Measurements from ENCODE around the gene ERN2. TPM values are rescaled to one million over a fixed set of nuclear protein-coding genes. Genes with fewer than 3 reads are reported as not detected.

ERN2 gene
- total and polyA plus RNA-seq, 2 donors (not counting 1 experiment from before 2014, with no cell fraction given): 0.83 TPM; not detected in 1

GRCh38 chr16:23716484-23716883 is 3.5 kb upstream of the ERN2 start:
- TF ChIP-seq EZH2 (IDR thresholded peaks at IDR 0.05; ENCODE audit: low read length, missing control alignments) (no peak), CTCF (conservative IDR thresholded peaks at IDR 0.05 in 1 of 2, IDR thresholded peaks at IDR 0.05 in 1 of 2; ENCODE audit: low read depth in 1 of 2, low read length in 2 of 2) (no peak)
- Histone ChIP-seq H4K20me1 (ENCODE audit: control insufficient read depth, extremely low read depth, insufficient read depth, low read length) (no peaks in the 10 kb centered on the region), H3K9me3 (ENCODE audit: control insufficient read depth, insufficient read depth, low read depth, low read length) (no peaks in the 10 kb centered on the region), H3K79me2 (ENCODE audit: control insufficient read depth, insufficient read depth, low read length) (no peaks in the 10 kb centered on the region), H3K27ac (ENCODE audit: insufficient read depth, low read length) (no peak overlapping the region), H3K27me3 (ENCODE audit: control insufficient read depth, insufficient read depth, low read length) (peaks cover 17% of the 10 kb centered on the region), H3K4me2 (ENCODE audit: extremely low read depth, insufficient read depth, low read length) (no peak overlapping the region), H3K9ac (ENCODE audit: insufficient read depth, low read length) (no peak overlapping the region), H2AFZ (ENCODE audit: low read length) (no peak overlapping the region), H3K36me3 (ENCODE audit: control insufficient read depth, insufficient read depth, low read length) (no peaks in the 10 kb centered on the region), H3K4me1 (ENCODE audit: control insufficient read depth, extremely low read depth, insufficient read depth, low read length) (no peaks in the 10 kb centered on the region), H3K4me3 (replicated peaks in 1 of 4; ENCODE audit: control extremely low read depth in 1 of 4, insufficient read depth in 1 of 4, low read depth in 3 of 4, low read length in 4 of 4) (no peak overlapping the region)
- DNase-seq (ENCODE audit: low read depth in 2 of 2): no peak

- Histone ChIP-seq H3K27me3 (ENCODE audit: control insufficient read depth, insufficient read depth, low read length) (peaks cover 19% of the 10 kb centered on the region), H3K36me3 (ENCODE audit: control insufficient read depth, insufficient read depth, low read length) (no peaks in the 10 kb centered on the region), H3K4me2 (ENCODE audit: extremely low read depth, insufficient read depth, low read length) (no peak overlapping the region), H3K4me1 (ENCODE audit: control insufficient read depth, extremely low read depth, insufficient read depth, low read length) (no peaks in the 10 kb centered on the region), H3K27ac (ENCODE audit: insufficient read depth, low read length) (no peak overlapping the region), H3K79me2 (ENCODE audit: control insufficient read depth, insufficient read depth, low read length) (no peaks in the 10 kb centered on the region), H3K4me3 (replicated peaks in 1 of 4; ENCODE audit: control extremely low read depth in 1 of 4, insufficient read depth in 1 of 4, low read depth in 3 of 4, low read length in 4 of 4) (no peak overlapping the region), H4K20me1 (ENCODE audit: control insufficient read depth, extremely low read depth, insufficient read depth, low read length) (no peaks in the 10 kb centered on the region), H3K9me3 (ENCODE audit: control insufficient read depth, insufficient read depth, low read depth, low read length) (no peaks in the 10 kb centered on the region), H2AFZ (ENCODE audit: low read length) (no peak overlapping the region), H3K9ac (ENCODE audit: insufficient read depth, low read length) (no peak overlapping the region)
- TF ChIP-seq EZH2 (IDR thresholded peaks at IDR 0.05; ENCODE audit: low read length, missing control alignments) (no peak), CTCF (conservative IDR thresholded peaks at IDR 0.05 in 1 of 2, IDR thresholded peaks at IDR 0.05 in 1 of 2; ENCODE audit: low read depth in 1 of 2, low read length in 2 of 2) (no peak)
- no peak for DNase-seq (ENCODE audit: low read depth in 2 of 2)
Observed at GRCh38 chr16:23711785-23712184, 1.2 kb downstream of the ERN2 start.

- no peaks in the 10 kb centered on the region for H4K20me1 ChIP-seq (ENCODE audit: control insufficient read depth, extremely low read depth, insufficient read depth, low read length)
- DNase-seq (ENCODE audit: low read depth in 2 of 2): no peak
Observed at GRCh38 chr16:23710504-23710903, 2.5 kb downstream of the ERN2 start.

More at GRCh38 chr16:23710504-23710903, 2.5 kb downstream of the ERN2 start:
- no peaks in the 10 kb centered on the region for H3K9me3 ChIP-seq (ENCODE audit: control insufficient read depth, insufficient read depth, low read depth, low read length)
- H3K27me3 ChIP-seq (ENCODE audit: control insufficient read depth, insufficient read depth, low read length): peaks cover 16% of the 10 kb centered on the region
- no peak overlapping the region for H3K27ac ChIP-seq (ENCODE audit: insufficient read depth, low read length)
- no peak overlapping the region for H3K9ac ChIP-seq (ENCODE audit: insufficient read depth, low read length)
- no peaks in the 10 kb centered on the region for H3K4me1 ChIP-seq (ENCODE audit: control insufficient read depth, extremely low read depth, insufficient read depth, low read length)
- H3K4me2 ChIP-seq (ENCODE audit: extremely low read depth, insufficient read depth, low read length): no peak overlapping the region
- TF ChIP-seq CTCF (conservative IDR thresholded peaks at IDR 0.05 in 1 of 2, IDR thresholded peaks at IDR 0.05 in 1 of 2; ENCODE audit: low read depth in 1 of 2, low read length in 2 of 2): no peak
- no peak for TF ChIP-seq EZH2 (IDR thresholded peaks at IDR 0.05; ENCODE audit: low read length, missing control alignments)
- no peaks in the 10 kb centered on the region for H3K36me3 ChIP-seq (ENCODE audit: control insufficient read depth, insufficient read depth, low read length)
- H3K79me2 ChIP-seq (ENCODE audit: control insufficient read depth, insufficient read depth, low read length): no peaks in the 10 kb centered on the region
- no peak overlapping the region for H2AFZ ChIP-seq (ENCODE audit: low read length)
- no peak overlapping the region for H3K4me3 ChIP-seq (replicated peaks in 1 of 4; ENCODE audit: control extremely low read depth in 1 of 4, insufficient read depth in 1 of 4, low read depth in 3 of 4, low read length in 4 of 4)

Data from fibroblast of lung (primary cell).